NCI-H748 treated with DMSO at 0.1 percent for 48 hours (cell line): ENCODE results near the gene OR4F17.
"Not testable (repeated sequence)": the region's sequence is repeated elsewhere in the genome, so short reads cannot be mapped to it uniquely, and the experiment has no call there.

Experiments
- DNase-seq: peaks from one replicate; lab custom pipeline; 2025; lab: John Stamatoyannopoulos, UW

OR4F17 gene

GRCh38 chr19:106804-107203 lies at the start of gene OR4F17:
Gene OR4F17, plus strand, starts transcription at chr19:107104. Its CDS starts 3,575 bp downstream, at chr19:110679.
- not testable (repeated sequence) for DNase-seq

GRCh38 chr19:70793-71192 lies 36.1 kb upstream of the OR4F17 start:
- not testable (repeated sequence) for DNase-seq

- DNase-seq, result not testable (repeated sequence)
Observed at GRCh38 chr19:82864-83263, 24.0 kb upstream of the OR4F17 start.

- DNase-seq, result not testable (repeated sequence)
Observed at GRCh38 chr19:83626-84025, 23.3 kb upstream of the OR4F17 start.

GRCh38 chr19:90678-91077 lies 16.2 kb upstream of the OR4F17 start:
- not testable (repeated sequence) for DNase-seq

GRCh38 chr19:94794-95193 lies 12.1 kb upstream of the OR4F17 start:
- not testable (repeated sequence) for DNase-seq

GRCh38 chr19:97647-98046 lies 9.3 kb upstream of the OR4F17 start:
- not testable (repeated sequence) for DNase-seq

GRCh38 chr19:120443-121140 lies 13.7 kb downstream of the OR4F17 start:
- DNase-seq, result not testable (repeated sequence)
